GM19240 (cell line): ENCODE data around the gene SFN.
"Not testable (repeated sequence)": the region's sequence is repeated elsewhere in the genome, so short reads cannot be mapped to it uniquely, and the experiment has no call there.

ENCODE experiments used
- DNase-seq: peaks from one replicate; pipeline ENCODE4 v3.0.0; 2011; ENCODE audit warnings: low spot score; ENCODE audit not compliant: insufficient read length

Gene SFN

GRCh38 chr1:26839339-26839722 is 23.6 kb upstream of the SFN start:
- DNase-seq, result no peak

- no peak for DNase-seq
Observed at GRCh38 chr1:26839779-26840178, 23.2 kb upstream of the SFN start.

- DNase-seq, result no peak
Observed at GRCh38 chr1:26844424-26845196, 18.3 kb upstream of the SFN start.

GRCh38 chr1:26847826-26848225 is 15.1 kb upstream of the SFN start:
- DNase-seq, result not testable (repeated sequence)

GRCh38 chr1:26848499-26848898 is 14.4 kb upstream of the SFN start:
- no peak for DNase-seq

GRCh38 chr1:26848941-26849774 is 13.8 kb upstream of the SFN start:
- no peak for DNase-seq

GRCh38 chr1:26851106-26851684 is 11.8 kb upstream of the SFN start:
- DNase-seq, result no peak

- no peak for DNase-seq
Observed at GRCh38 chr1:26852701-26853100, 10.2 kb upstream of the SFN start.

- DNase-seq, result peak; percentile 74
Observed at GRCh38 chr1:26853156-26853555, 9.8 kb upstream of the SFN start.

GRCh38 chr1:26853600-26853999 is 9.3 kb upstream of the SFN start:
- DNase-seq, result no peak

- no peak for DNase-seq
Observed at GRCh38 chr1:26854906-26855305, 8.0 kb upstream of the SFN start.

- no peak for DNase-seq
Observed at GRCh38 chr1:26855636-26856035, 7.3 kb upstream of the SFN start.

- DNase-seq, result no peak
Observed at GRCh38 chr1:26856181-26856580, 6.8 kb upstream of the SFN start.

- DNase-seq, result no peak
Observed at GRCh38 chr1:26856604-26857469, 6.1 kb upstream of the SFN start.

GRCh38 chr1:26857473-26858060 is 5.4 kb upstream of the SFN start:
- DNase-seq, result no peak

- no peak for DNase-seq
Observed at GRCh38 chr1:26858160-26858559, 4.8 kb upstream of the SFN start.

GRCh38 chr1:26858891-26859640 is 3.9 kb upstream of the SFN start:
- no peak for DNase-seq

- no peak for DNase-seq
Observed at GRCh38 chr1:26861286-26861701, 1.7 kb upstream of the SFN start.

- DNase-seq, result no peak
Observed at GRCh38 chr1:26861889-26862378, 1.0 kb upstream of the SFN start.

GRCh38 chr1:26863685-26864077 is 732 bp downstream of the SFN start:
- DNase-seq, result no peak
